WTC11 (cell line): ENCODE data around the gene ACTMAP. TPM values are rescaled to one million over a fixed set of nuclear protein-coding genes. Genes with fewer than 3 reads are reported as not detected.
A peak's percentile ranks its signal among the peaks of the same experiment; 100 is the strongest.

ENCODE experiments used
- ATAC-seq: fragments of 200-7000 bp; cut with Tn5 transposase; 2 replicates; pipeline ENCODE4 v1.10.0; 2021; ENCODE audit warnings: mild to moderate bottlenecking, moderate library complexity
- CTCF ChIA-PET: fragments of 300-600 bp; sonication (Branson Sonifier 250); formaldehyde crosslinking; loops from one replicate; lab custom pipeline; 2021; ENCODE audit warnings: antibody characterized with exemption; lab: Charles Lee
- POLR2A ChIA-PET: fragments of 350-600 bp; sonication (Branson Sonifier 250); formaldehyde crosslinking; loops from one replicate; lab custom pipeline; 2021; ENCODE audit warnings: antibody characterized with exemption; lab: Charles Lee
- DNase-seq: peaks from one replicate; pipeline ENCODE4 v3.0.0; 2021; ENCODE audit warnings: low spot score
- H3K27ac Mint-ChIP-seq: 2 replicates; pipeline ENCODE4 v1.8.0; 2021; ENCODE audit warnings: mixed read lengths
- H3K27me3 Mint-ChIP-seq: 2 replicates; pipeline ENCODE4 v1.8.0; 2021; ENCODE audit warnings: low read depth, mild to moderate bottlenecking, moderate library complexity, mixed read lengths
- H3K36me3 Mint-ChIP-seq: 2 replicates; pipeline ENCODE4 v1.8.0; 2021; ENCODE audit warnings: mixed read lengths
- H3K4me1 Mint-ChIP-seq: 2 replicates; pipeline ENCODE4 v1.8.0; 2022; ENCODE audit warnings: mixed read lengths
- H3K4me3 Mint-ChIP-seq: 2 replicates; pipeline ENCODE4 v1.8.0; 2021; ENCODE audit warnings: mild to moderate bottlenecking, moderate library complexity, mixed read lengths
- H3K9me3 Mint-ChIP-seq: 2 replicates; pipeline ENCODE4 v1.8.0; 2021; ENCODE audit warnings: mixed read lengths
- ESRRA ChIP-seq: sonication (generic); formaldehyde crosslinking; IDR thresholded peaks from 2 replicates; pipeline ENCODE4 v1.8.1; 2022; ENCODE audit warnings: mild to moderate bottlenecking, missing genetic modification reagents, borderline replicate concordance
- ETV6 ChIP-seq: sonication (generic); formaldehyde crosslinking; IDR thresholded peaks from 2 replicates; pipeline ENCODE4 v1.8.1; 2022; ENCODE audit warnings: mild to moderate bottlenecking, missing genetic modification reagents
- NFE2L1 ChIP-seq: sonication (generic); formaldehyde crosslinking; IDR thresholded peaks from 2 replicates; pipeline ENCODE4 v1.8.1; 2023; ENCODE audit warnings: missing genetic modification reagents
- OVOL2 ChIP-seq: fragments of 250-450 bp; sonication (Bioruptor Pico); IDR thresholded peaks from 2 replicates; pipeline ENCODE4 v1.9.0; 2021; ENCODE audit warnings: mild to moderate bottlenecking, borderline replicate concordance
- ZNF138 ChIP-seq: sonication (generic); formaldehyde crosslinking; conservative IDR thresholded peaks from 2 replicates; pipeline ENCODE4 v1.8.1; 2022; ENCODE audit warnings: mild to moderate bottlenecking, moderate library complexity, missing genetic modification reagents
- ZNF219 ChIP-seq: sonication (generic); formaldehyde crosslinking; IDR thresholded peaks from 2 replicates; pipeline ENCODE4 v1.8.0; 2023; ENCODE audit warnings: missing genetic modification reagents, mild to moderate bottlenecking, borderline replicate concordance
- ZNF423 ChIP-seq: fragments of 250-450 bp; sonication (Bioruptor Pico); IDR thresholded peaks from 2 replicates; pipeline ENCODE4 v2.1.2; 2022; ENCODE audit warnings: mild to moderate bottlenecking, moderate library complexity
- total RNA-seq: library from RNA; stranded (reverse); gene quantifications from 3 replicates; pipeline ENCODE4 v1.2.3, GENCODE V29; 2021
- TF ChIP-seq, protein P1 (sequence below): sonication (generic); formaldehyde crosslinking; IDR thresholded peaks from 2 replicates; pipeline ENCODE4 v1.8.1; 2022; ENCODE audit warnings: mild to moderate bottlenecking, moderate library complexity, missing genetic modification reagents
- TF ChIP-seq, protein P2 (sequence below): sonication (generic); formaldehyde crosslinking; conservative IDR thresholded peaks from 2 replicates; pipeline ENCODE4 v1.8.1; 2023; ENCODE audit warnings: mild to moderate bottlenecking, low read depth, missing genetic modification reagents, moderate library complexity
- TF ChIP-seq, protein P3 (sequence below): sonication (generic); formaldehyde crosslinking; IDR thresholded peaks from 2 replicates; pipeline ENCODE4 v1.8.1; 2023; ENCODE audit warnings: mild to moderate bottlenecking, moderate library complexity, missing genetic modification reagents
- TF ChIP-seq, protein P4 (sequence below): sonication (generic); formaldehyde crosslinking; IDR thresholded peaks from 2 replicates; pipeline ENCODE4 v1.8.0; 2022; ENCODE audit warnings: mild to moderate bottlenecking, missing genetic modification reagents
- TF ChIP-seq, protein P5 (sequence below): sonication (generic); formaldehyde crosslinking; IDR thresholded peaks from 2 replicates; pipeline ENCODE4 v1.8.0; 2022; ENCODE audit warnings: missing genetic modification reagents
- TF ChIP-seq, protein P6 (sequence below): fragments of 250-450 bp; sonication (Bioruptor Pico); IDR thresholded peaks from 2 replicates; pipeline ENCODE4 v1.9.0; 2021; ENCODE audit warnings: moderate library complexity, mild to moderate bottlenecking, inconsistent platforms, borderline replicate concordance
- TF ChIP-seq, protein P7 (sequence below): sonication (generic); formaldehyde crosslinking; IDR thresholded peaks from 2 replicates; pipeline ENCODE4 v1.8.1; 2023; ENCODE audit warnings: mild to moderate bottlenecking, missing genetic modification reagents, moderate library complexity
- TF ChIP-seq, protein P8 (sequence below): sonication (generic); formaldehyde crosslinking; IDR thresholded peaks from 2 replicates; pipeline ENCODE4 v1.8.0; 2023; ENCODE audit warnings: missing genetic modification reagents, mild to moderate bottlenecking, borderline replicate concordance

ACTMAP gene
- total RNA-seq, 1 experiment from 2014 or later = 29.6 TPM

DNA sequence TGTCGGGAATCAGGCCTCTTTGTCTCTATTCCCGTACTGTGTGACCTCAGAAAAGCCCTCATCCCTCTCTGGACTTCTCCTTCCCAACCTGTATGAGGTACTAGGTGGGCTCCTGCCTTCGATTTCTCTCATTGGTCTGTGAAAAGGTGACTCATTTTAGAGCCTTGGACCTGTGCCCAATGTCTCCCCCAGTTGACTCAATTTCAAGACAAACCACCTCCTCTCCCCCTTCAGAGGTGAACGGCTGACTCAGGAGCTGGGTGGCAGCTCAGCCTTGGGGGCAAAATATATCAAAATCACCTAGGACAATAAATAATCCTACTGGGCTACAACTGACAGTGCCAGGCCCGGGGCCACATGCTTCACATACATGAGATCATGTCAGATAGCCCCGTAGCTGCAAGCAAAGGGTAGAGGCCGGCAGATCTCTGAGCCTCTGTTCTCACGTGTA, 34.2 kb downstream of the ACTMAP start (continued):
- TF ChIP-seq, protein P1, sequence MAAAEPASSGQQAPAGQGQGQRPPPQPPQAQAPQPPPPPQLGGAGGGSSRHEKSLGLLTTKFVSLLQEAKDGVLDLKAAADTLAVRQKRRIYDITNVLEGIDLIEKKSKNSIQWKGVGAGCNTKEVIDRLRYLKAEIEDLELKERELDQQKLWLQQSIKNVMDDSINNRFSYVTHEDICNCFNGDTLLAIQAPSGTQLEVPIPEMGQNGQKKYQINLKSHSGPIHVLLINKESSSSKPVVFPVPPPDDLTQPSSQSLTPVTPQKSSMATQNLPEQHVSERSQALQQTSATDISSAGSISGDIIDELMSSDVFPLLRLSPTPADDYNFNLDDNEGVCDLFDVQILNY (CRISPR knock-in tag) = no peak
- TF ChIP-seq OVOL2 (CRISPR knock-in tag) = no peak
- no peak for TF ChIP-seq ESRRA (CRISPR knock-in tag)
- no peak for TF ChIP-seq ZNF219 (CRISPR knock-in tag)

DNA sequence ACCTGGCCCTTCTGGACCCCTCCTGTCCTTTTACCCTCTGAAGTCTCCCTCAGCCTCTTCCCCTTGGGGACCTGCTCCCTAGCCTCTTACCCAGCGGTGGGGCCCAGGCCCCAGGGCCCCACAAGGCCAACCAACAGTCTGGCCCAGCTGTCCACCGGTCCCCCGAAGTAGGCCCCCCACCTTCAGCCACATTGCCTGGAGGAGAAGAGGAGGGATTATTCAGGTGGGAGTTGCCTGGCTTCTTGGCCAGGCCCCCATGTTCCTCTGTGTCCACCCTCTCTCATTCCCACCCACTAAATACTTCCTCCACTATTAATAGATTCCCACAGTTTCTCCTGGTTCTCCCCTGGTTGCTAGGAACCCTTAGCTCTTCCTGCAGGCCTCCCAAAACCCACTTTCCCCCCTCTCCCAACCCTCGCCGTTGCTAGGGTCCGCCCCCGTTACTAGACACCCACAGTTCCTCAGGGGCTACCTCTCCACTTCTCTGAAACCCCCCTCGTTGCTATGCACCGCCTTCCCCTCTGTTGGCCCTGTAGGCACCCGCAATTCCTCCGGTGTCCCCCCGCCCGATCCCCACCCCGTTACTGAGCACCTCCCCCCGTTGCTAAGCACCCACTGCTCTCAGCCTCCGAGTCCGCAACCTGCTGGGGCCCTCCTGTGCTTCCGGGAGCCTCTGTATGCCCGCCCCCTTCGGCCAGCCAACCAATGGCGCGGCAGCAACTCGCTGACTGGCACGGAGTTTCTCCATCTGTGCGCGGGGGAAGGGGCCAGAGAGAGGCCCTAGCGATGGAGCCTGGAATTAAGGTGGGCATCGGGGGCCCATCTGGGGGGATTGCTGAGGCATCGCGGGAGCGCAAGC, 35.6 kb downstream of the ACTMAP start:
- ChIA-PET POLR2A (interaction anchor here (0.8 kb wide), 1 partner anchor 63 kb away, joined by 3 read pairs; no protein-coding TSS in a partner anchor), CTCF (interaction anchor here (1.8 to 2.4 kb wide), 2 partner anchors 12 to 92 kb away, joined by 11 to 14 read pairs; no protein-coding TSS in a partner anchor)
- H3K9me3 Mint-ChIP-seq = no peaks in the 10 kb centered on the region
- ATAC-seq (peak; percentile 76), DNase-seq (peak; percentile 96)
- peaks cover 25% of the 10 kb centered on the region for H3K36me3 Mint-ChIP-seq
- peak overlapping the region; percentile 98 for H3K4me3 Mint-ChIP-seq
- no peaks in the 10 kb centered on the region for H3K27me3 Mint-ChIP-seq
- H3K27ac Mint-ChIP-seq = peak overlapping the region; percentile 99
- peaks cover 24% of the 10 kb centered on the region for H3K4me1 Mint-ChIP-seq
- TF ChIP-seq, protein P2, sequence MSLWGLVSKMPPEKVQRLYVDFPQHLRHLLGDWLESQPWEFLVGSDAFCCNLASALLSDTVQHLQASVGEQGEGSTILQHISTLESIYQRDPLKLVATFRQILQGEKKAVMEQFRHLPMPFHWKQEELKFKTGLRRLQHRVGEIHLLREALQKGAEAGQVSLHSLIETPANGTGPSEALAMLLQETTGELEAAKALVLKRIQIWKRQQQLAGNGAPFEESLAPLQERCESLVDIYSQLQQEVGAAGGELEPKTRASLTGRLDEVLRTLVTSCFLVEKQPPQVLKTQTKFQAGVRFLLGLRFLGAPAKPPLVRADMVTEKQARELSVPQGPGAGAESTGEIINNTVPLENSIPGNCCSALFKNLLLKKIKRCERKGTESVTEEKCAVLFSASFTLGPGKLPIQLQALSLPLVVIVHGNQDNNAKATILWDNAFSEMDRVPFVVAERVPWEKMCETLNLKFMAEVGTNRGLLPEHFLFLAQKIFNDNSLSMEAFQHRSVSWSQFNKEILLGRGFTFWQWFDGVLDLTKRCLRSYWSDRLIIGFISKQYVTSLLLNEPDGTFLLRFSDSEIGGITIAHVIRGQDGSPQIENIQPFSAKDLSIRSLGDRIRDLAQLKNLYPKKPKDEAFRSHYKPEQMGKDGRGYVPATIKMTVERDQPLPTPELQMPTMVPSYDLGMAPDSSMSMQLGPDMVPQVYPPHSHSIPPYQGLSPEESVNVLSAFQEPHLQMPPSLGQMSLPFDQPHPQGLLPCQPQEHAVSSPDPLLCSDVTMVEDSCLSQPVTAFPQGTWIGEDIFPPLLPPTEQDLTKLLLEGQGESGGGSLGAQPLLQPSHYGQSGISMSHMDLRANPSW (CRISPR knock-in tag) = no peak
- TF ChIP-seq NFE2L1 (CRISPR knock-in tag) (no peak), ZNF423 (CRISPR knock-in tag) (no peak), ZNF138 (CRISPR knock-in tag) (no peak), ETV6 (CRISPR knock-in tag) (no peak), ESRRA (CRISPR knock-in tag) (no peak)
- TF ChIP-seq, protein P3, sequence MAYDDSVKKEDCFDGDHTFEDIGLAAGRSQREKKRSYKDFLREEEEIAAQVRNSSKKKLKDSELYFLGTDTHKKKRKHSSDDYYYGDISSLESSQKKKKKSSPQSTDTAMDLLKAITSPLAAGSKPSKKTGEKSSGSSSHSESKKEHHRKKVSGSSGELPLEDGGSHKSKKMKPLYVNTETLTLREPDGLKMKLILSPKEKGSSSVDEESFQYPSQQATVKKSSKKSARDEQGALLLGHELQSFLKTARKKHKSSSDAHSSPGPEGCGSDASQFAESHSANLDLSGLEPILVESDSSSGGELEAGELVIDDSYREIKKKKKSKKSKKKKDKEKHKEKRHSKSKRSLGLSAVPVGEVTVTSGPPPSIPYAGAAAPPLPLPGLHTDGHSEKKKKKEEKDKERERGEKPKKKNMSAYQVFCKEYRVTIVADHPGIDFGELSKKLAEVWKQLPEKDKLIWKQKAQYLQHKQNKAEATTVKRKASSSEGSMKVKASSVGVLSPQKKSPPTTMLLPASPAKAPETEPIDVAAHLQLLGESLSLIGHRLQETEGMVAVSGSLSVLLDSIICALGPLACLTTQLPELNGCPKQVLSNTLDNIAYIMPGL (CRISPR knock-in tag) = no peak
- TF ChIP-seq, protein P4, sequence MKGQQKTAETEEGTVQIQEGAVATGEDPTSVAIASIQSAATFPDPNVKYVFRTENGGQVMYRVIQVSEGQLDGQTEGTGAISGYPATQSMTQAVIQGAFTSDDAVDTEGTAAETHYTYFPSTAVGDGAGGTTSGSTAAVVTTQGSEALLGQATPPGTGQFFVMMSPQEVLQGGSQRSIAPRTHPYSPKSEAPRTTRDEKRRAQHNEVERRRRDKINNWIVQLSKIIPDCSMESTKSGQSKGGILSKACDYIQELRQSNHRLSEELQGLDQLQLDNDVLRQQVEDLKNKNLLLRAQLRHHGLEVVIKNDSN (CRISPR knock-in tag) = no peak
- TF ChIP-seq, protein P5, sequence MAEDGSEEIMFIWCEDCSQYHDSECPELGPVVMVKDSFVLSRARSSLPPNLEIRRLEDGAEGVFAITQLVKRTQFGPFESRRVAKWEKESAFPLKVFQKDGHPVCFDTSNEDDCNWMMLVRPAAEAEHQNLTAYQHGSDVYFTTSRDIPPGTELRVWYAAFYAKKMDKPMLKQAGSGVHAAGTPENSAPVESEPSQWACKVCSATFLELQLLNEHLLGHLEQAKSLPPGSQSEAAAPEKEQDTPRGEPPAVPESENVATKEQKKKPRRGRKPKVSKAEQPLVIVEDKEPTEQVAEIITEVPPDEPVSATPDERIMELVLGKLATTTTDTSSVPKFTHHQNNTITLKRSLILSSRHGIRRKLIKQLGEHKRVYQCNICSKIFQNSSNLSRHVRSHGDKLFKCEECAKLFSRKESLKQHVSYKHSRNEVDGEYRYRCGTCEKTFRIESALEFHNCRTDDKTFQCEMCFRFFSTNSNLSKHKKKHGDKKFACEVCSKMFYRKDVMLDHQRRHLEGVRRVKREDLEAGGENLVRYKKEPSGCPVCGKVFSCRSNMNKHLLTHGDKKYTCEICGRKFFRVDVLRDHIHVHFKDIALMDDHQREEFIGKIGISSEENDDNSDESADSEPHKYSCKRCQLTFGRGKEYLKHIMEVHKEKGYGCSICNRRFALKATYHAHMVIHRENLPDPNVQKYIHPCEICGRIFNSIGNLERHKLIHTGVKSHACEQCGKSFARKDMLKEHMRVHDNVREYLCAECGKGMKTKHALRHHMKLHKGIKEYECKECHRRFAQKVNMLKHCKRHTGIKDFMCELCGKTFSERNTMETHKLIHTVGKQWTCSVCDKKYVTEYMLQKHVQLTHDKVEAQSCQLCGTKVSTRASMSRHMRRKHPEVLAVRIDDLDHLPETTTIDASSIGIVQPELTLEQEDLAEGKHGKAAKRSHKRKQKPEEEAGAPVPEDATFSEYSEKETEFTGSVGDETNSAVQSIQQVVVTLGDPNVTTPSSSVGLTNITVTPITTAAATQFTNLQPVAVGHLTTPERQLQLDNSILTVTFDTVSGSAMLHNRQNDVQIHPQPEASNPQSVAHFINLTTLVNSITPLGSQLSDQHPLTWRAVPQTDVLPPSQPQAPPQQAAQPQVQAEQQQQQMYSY (CRISPR knock-in tag) = no peak
- TF ChIP-seq, protein P6, sequence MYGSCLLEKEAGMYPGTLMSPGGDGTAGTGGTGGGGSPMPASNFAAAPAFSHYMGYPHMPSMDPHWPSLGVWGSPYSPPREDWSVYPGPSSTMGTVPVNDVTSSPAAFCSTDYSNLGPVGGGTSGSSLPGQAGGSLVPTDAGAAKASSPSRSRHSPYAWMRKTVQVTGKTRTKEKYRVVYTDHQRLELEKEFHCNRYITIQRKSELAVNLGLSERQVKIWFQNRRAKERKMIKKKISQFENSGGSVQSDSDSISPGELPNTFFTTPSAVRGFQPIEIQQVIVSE = no peak
- TF ChIP-seq, protein P7, sequence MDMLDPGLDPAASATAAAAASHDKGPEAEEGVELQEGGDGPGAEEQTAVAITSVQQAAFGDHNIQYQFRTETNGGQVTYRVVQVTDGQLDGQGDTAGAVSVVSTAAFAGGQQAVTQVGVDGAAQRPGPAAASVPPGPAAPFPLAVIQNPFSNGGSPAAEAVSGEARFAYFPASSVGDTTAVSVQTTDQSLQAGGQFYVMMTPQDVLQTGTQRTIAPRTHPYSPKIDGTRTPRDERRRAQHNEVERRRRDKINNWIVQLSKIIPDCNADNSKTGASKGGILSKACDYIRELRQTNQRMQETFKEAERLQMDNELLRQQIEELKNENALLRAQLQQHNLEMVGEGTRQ = no peak
- TF ChIP-seq, protein P8, sequence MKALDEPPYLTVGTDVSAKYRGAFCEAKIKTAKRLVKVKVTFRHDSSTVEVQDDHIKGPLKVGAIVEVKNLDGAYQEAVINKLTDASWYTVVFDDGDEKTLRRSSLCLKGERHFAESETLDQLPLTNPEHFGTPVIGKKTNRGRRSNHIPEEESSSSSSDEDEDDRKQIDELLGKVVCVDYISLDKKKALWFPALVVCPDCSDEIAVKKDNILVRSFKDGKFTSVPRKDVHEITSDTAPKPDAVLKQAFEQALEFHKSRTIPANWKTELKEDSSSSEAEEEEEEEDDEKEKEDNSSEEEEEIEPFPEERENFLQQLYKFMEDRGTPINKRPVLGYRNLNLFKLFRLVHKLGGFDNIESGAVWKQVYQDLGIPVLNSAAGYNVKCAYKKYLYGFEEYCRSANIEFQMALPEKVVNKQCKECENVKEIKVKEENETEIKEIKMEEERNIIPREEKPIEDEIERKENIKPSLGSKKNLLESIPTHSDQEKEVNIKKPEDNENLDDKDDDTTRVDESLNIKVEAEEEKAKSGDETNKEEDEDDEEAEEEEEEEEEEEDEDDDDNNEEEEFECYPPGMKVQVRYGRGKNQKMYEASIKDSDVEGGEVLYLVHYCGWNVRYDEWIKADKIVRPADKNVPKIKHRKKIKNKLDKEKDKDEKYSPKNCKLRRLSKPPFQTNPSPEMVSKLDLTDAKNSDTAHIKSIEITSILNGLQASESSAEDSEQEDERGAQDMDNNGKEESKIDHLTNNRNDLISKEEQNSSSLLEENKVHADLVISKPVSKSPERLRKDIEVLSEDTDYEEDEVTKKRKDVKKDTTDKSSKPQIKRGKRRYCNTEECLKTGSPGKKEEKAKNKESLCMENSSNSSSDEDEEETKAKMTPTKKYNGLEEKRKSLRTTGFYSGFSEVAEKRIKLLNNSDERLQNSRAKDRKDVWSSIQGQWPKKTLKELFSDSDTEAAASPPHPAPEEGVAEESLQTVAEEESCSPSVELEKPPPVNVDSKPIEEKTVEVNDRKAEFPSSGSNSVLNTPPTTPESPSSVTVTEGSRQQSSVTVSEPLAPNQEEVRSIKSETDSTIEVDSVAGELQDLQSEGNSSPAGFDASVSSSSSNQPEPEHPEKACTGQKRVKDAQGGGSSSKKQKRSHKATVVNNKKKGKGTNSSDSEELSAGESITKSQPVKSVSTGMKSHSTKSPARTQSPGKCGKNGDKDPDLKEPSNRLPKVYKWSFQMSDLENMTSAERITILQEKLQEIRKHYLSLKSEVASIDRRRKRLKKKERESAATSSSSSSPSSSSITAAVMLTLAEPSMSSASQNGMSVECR (CRISPR knock-in tag) = no peak
